Activated CD4-positive, alpha-beta T cell treated with anti-CD3 and anti-CD28 coated beads, Interleukin-2, Interleukin-4, amounts not matched to agents 100 ng/mL and 50 ng/mL, durations not matched to agents 16 hours and 8 hours (primary cell): Measurements from ENCODE around the gene OTUB1.

Experiments
- DNase-seq: peaks from one replicate; pipeline ENCODE4 v3.0.0-alpha.2; 2020; ENCODE audit warnings: low spot score

Gene OTUB1

GRCh38 chr11:64025205-64025604, 39.0 kb downstream of the OTUB1 start:
- DNase-seq: no peak

DNA sequence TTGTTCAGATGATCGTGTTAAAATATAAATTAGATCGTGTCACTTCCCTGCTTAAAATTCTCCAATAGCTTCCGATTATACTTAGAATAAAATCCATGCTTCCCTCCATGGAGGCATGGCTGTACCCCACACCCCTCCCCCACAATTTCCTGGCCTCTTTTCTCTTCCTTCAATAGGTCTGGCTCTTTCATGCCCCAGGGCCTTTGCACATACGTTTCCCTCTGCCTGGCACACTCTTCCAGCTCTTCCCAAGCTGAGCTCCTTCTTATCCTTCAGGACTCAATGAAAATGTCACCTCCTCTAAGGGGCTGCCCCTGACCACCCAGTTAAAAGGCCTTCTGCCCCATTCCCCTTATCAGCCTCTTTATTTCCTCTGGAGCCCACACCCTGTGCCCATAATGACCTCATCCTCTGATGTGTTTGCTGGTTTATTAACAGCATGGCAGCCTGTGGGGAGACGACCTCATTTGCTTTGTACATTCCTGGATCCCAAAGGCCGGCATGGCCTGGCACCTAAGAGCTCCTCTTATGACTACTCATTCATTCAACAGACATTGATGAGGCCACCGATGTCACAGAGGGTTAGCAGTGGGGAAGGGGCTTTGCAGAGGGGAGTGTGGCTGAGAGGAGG, 40.5 kb downstream of the OTUB1 start:
- no peak for DNase-seq

GRCh38 chr11:64027651-64028397, 41.6 kb downstream of the OTUB1 start:
- no peak for DNase-seq

- no peak for DNase-seq
Observed at GRCh38 chr11:64028398-64029115, 42.3 kb downstream of the OTUB1 start.

- no peak for DNase-seq
Observed at GRCh38 chr11:64029773-64030172, 43.5 kb downstream of the OTUB1 start.

DNA sequence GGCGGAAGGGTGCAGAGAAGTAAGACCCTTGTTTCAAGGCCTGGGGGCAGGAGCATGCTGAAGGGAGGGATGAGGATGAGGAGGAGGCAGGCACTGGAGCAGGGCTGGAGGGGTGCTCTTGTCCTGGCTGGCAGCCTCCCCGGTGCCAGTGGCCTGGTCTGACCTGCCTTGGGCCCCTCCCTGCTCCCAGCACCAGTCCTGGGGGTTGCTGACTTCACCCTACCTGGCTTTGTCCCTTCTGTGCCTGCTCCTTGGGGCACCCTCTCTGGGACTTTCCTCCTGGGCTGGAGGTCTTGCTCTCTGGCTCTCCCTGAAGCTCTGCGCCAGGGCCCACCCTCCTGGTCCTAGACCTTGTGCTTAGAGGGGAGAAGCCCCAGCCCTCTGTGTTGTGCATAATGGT, 44.8 kb downstream of the OTUB1 start:
- DNase-seq: no peak

- no peak for DNase-seq
Observed at GRCh38 chr11:64032050-64032449, 45.8 kb downstream of the OTUB1 start.

GRCh38 chr11:64034411-64034811, 48.2 kb downstream of the OTUB1 start:
- no peak for DNase-seq

- DNase-seq: no peak
Observed at GRCh38 chr11:64035081-64035524, 48.9 kb downstream of the OTUB1 start.

GRCh38 chr11:64035576-64035975, 49.3 kb downstream of the OTUB1 start, which contains the start of gene FLRT1:
TSS of gene FLRT1 (plus strand) at chr11:64035931. CDS start at chr11:64116268, 80,337 bp downstream.
- no peak for DNase-seq

DNA sequence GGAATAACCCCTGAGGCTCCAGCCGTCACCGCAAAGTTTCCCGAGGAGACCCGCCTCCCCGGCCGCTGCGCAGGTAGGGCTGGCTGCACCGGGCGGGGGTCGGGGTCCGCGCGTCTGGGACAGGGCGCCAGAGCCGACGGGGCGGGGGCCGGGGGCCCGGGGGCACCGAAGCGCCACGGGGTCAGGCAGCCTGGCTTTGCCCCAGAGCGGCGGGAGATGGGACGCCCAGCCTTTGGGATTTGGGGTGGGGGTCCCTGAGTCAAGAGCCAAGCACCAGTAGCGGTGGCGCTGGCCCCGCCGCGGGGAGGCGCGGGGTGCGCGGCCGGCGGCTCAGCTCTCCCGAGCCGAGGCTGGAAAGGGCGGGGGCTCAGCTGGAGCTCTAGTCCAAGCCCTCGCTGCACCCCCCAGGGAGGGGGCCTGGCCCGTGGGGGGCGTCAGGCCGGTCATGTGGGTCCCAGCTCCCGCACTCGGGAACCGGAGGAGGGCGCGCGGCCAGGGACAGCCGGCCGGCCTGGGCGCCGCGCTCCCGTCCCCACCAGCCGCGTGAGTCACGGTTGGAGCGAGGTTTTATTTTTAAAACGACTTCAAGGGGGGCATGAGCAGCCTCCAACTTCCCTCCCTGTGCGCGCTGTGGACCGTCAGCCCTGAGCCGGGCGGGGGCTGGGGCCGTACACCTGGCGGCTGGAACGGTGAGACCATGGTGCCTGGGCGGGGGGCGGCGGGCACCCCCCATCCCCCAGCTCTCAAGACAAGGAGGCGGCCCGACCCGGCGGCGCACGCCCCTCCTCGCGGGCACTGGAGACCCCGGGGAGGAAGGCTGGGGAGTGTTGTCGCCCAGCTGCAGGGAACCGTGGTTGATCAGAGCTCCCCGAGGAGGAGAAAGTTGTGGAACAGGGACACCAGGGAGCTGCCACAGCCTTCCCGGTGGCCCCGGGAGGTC, 50.1 kb downstream of the OTUB1 start:
- DNase-seq: no peak

GRCh38 chr11:64037027-64037634, 50.9 kb downstream of the OTUB1 start:
- DNase-seq: no peak

DNA sequence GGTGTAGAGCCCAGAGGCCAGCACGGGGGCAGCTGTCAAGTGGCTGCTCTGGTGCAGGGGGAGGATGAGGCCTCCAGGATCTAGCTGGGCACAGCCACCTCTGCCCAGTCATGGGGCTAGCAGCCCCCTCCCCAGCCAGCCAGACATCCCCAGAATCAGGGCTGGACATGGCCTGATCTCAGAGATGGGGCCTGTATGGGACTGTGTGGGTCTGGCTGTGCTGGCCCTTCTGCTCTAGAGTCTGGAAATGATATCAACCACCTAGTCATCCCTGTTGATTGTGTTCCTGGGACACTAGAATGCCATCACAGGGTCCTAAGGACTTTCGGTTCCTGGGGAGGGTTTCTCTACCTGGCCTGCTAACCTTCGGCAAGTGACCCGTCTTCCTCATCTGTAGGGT, 52.3 kb downstream of the OTUB1 start:
- DNase-seq: no peak

GRCh38 chr11:64039012-64039665, 52.9 kb downstream of the OTUB1 start:
- no peak for DNase-seq

DNA sequence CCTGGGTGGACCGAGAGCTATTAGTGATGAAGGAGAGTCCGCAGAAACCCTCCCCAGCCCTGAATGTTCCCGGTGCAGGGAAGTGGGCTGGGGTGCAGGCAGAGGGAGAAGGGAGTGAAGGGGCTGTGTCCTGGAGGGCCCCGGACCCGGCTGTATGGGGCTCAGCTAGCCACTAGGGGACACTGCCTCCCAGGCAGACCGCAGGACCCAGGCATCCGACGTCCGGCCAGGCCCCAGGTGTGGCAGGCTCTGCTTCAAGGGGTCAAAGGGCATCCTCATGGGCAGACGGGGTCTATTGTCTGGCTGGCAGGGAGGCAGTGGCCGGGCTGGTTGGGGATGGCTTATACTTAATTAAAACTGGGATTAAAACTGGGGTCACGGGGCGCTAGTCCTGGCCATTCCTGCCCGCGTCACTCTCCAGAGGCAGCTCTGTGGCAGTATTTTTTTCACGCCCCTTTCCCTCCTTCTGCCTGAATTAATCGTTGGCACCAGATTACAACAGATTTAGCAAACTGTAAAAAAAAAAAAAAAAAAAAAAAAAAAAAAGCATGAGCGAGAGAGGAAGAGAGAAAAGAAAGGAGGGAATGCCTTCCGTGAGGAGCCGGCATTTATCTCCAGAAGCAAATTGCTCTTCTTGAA, 54.6 kb downstream of the OTUB1 start:
- DNase-seq: no peak

DNA sequence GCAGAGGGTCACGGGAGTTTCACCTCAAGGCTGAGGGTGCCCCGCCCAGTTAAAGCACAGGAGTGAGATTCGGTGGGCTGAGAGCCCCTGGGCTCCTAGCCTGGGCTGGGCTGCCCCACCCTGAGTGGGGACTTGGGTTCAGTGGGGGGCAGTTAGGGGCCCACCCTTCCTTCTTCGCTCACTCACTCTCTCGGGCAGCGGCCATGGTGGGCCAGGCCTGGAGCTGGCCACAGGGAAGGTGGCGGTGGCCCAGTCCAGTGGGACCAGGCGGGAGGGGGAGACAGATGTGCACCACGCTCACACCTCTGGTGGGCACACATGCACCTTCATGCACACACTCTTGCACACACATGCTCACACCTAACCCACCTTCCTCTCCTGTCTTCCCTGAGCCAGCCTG, 55.6 kb downstream of the OTUB1 start:
- DNase-seq: no peak

DNA sequence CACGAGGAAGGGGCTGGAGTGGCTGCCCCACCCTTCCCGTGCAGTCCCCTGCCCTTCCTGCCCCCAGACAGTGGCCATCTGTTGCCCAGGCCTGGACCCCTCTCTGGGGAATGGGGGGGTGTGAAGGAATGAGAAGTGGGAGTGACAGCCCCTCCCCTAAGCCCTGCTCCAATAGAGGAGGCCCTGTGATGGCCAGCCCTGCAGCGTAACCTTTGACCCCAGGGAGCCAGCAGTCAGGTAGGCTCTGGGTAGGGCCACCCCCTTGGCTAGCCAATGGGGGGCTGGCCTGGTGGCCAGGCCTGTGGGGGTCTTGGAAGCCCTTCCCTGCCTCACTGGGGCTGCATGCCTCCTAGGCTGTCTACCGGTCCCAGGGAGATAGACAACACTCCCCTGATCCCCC, 56.1 kb downstream of the OTUB1 start:
- no peak for DNase-seq

- no peak for DNase-seq
Observed at GRCh38 chr11:64043545-64043944, 57.3 kb downstream of the OTUB1 start.

DNA sequence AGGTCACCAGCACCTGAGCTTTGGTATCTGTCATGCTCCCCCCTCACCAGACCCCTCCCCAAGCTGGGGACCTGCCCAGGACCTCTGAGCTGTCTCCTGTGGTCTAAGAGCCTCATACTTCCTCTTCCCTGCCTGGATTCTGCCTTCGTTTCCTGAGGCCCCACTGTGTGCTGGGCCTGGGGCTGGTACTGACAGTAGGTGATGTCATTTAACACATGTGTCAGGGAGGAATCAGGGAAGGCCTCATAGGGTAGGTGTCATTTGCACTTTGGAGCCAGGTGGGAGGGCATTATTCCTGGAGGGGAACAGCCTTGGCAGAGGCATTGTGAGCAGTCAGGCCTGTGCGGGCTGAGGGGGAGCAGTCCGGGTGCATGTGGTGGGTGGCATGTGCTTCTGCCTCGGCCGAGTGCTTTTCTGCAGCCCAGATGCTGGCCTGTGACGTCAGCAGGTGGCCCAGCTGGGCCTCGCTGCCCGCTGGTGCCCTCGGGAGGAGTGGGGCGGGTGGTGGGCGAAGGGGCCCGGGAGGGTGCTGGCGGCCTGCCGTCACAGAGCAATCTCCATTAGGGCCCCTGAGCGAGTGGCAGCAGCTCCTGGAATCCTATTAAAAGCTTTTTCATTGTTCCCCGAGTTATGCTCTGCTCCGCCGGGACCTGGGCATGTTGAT, 58.6 kb downstream of the OTUB1 start:
- no peak for DNase-seq

GRCh38 chr11:64045700-64046099, 59.5 kb downstream of the OTUB1 start:
- DNase-seq: no peak
